Kidney (tissue), 14 donors: ENCODE data around the gene PARD6G. TPM values are rescaled to one million over a fixed set of nuclear protein-coding genes. Genes with fewer than 3 reads are reported as not detected.

Source experiments
- DNase-seq, 5 donors: peaks; one replicate each; pipeline ENCODE4 v3.0.0-alpha.2; 2013 to 2020
- FAIRE-seq: peaks from 2 replicates; lab custom pipeline; 2012; peaks lifted over from hg19 to GRCh38; lab: Jason Lieb, UNC
- H3K27ac ChIP-seq, 2 donors: one replicate each; pipeline ENCODE4 v1.7.0; 2013; ENCODE audit warnings: low read depth in 2 of 2, low read length in 2 of 2, inconsistent platforms in 1 of 2
- H3K27me3 ChIP-seq: one replicate; pipeline ENCODE4 v1.7.1; 2013; ENCODE audit warnings: low read length, inconsistent platforms; ENCODE audit not compliant: control insufficient read depth, insufficient read depth
- H3K36me3 ChIP-seq, 3 donors: one replicate each; pipeline versions ENCODE4 v1.7.0 to v1.7.1; 2013; ENCODE audit warnings: low read length in 3 of 3, control low read depth in 1 of 3, inconsistent platforms in 1 of 3; ENCODE audit not compliant: insufficient read depth in 3 of 3, control insufficient read depth in 2 of 3
- H3K4me1 ChIP-seq, 3 donors: one replicate each; pipeline versions ENCODE4 v1.7.0 to v1.7.1; 2013; ENCODE audit warnings: low read length in 3 of 3, inconsistent platforms in 1 of 3, low read depth in 1 of 3; ENCODE audit not compliant: control insufficient read depth in 2 of 3, insufficient read depth in 2 of 3
- H3K4me3 ChIP-seq, 3 donors: one replicate each; pipeline versions ENCODE4 v1.7.0 to v1.8.1; 2013; ENCODE audit warnings: low read length in 3 of 3, control low read depth in 1 of 3, inconsistent platforms in 1 of 3
- H3K9ac ChIP-seq, 3 donors: one replicate each; pipeline versions ENCODE4 v1.7.0 to v1.7.1; 2013; ENCODE audit warnings: low read length in 3 of 3, control low read depth in 1 of 3, inconsistent platforms in 1 of 3
- H3K9me3 ChIP-seq, 3 donors: one replicate each; pipeline versions ENCODE4 v1.7.0 to v1.7.1; 2013; ENCODE audit warnings: low read length in 3 of 3, control low read depth in 1 of 3, inconsistent platforms in 1 of 3; ENCODE audit not compliant: control insufficient read depth in 2 of 3, insufficient read depth in 1 of 3
- intact Hi-C: fragments of 100-400 bp; cut with DNase I; formaldehyde crosslinking; loops from one replicate; pipeline ENCODE4 v1.11.1; 2022
- polyA plus RNA-seq: library from polyadenylated mRNA; stranded (reverse); fragments of 350-450 nt; fragmentation: Illumina TruSeq; extraction: RNeasy Lipid Tissue Mini Kit (QIAGEN cat#74804); gene quantifications from one replicate; pipeline ENCODE4 v1.2.3, GENCODE V29; 2014; ENCODE audit warnings: low read depth, low replicate concordance; ENCODE audit not compliant: insufficient read depth
- total RNA-seq: library from RNA; stranded (reverse); fragmentation: NEBNext Ultra II Directional; extraction: Animal tissue kit (Norgen Biotek cat#: 25700); gene quantifications from one replicate; pipeline ENCODE4 v1.2.1, GENCODE V29; 2021
- TF ChIP-seq, protein P1 (sequence below): IDR thresholded peaks from 3 replicates; pipeline ENCODE4 v1.5.1; 2012; ENCODE audit warnings: mild to moderate bottlenecking, moderate library complexity, borderline replicate concordance; ENCODE audit not compliant: insufficient read depth; ENCODE audit errors: extremely low read depth
- donor health status: control.
- donor health status: control.
- donor health status: control.
- donor health status: control.
- donor health status: control.
- donor health status: DM: yes; HTN: yes; CAD: no.
- donor health status: Normal renal cell carcinoma (clear cell type).

Gene PARD6G
- total and polyA plus RNA-seq, 2 donors from 2014 or later = 1.9 to 10.7 TPM

DNA sequence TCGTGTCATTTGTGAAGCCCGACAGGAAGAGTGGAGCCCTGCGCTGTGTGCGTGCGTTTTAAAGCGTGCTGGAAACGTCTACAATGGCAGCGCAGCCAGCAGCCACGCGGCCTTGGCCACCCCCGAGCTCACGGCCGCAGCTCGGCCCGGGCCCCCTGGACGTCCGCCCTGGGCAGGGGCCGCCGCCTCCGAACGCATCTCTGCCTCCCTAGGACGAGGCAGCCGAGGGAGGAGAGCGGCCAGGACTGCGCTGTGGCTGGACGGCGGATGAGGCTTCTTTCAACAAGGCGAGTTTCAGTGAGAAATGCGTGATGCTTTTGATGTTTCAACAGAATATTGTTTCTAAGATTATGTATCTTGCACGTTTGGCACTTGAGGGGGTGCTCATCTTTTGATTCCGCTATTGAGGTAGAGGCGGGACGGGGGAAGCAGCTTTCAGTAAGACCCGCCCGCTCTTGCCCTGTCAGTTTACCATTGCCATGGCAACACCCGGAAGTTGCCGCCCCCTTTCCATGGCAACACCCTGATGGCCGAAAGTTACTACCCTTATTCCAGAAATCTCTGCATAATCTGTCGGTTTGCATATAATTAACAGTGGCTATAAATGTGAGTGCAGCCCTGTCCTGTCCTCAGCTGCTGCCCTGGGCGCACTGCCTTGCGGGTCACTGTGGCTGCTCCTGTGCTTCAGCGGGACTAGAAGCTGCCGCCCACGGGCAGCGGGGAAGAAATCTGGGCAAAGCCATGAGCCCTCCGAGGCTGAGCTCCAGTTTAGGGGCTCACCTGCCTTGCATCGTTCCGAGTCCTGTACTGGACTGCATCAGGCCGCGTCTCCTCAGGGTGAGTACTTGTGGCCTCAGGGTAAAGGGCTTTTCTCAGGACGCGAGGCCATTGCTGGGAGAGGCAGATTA lies 99.6 kb downstream of the PARD6G start:
- FAIRE-seq = peak; percentile 70
- intact Hi-C loops = no loop called here
- Histone ChIP-seq H3K36me3 (peaks cover 0 to 2% (median 0%) of the 10 kb centered on the region in 3 donors), H3K4me3 (peak overlapping the region; percentile 81 to 90 (median 88)), H3K27me3 (no peaks in the 10 kb centered on the region), H3K9me3 (no peaks in the 10 kb centered on the region), H3K27ac (peak overlapping the region; percentile 51 to 61), H3K4me1 (no peaks in the 10 kb centered on the region), H3K9ac (peak overlapping the region; percentile 66 to 81 (median 76))
- TF ChIP-seq, protein P1, sequence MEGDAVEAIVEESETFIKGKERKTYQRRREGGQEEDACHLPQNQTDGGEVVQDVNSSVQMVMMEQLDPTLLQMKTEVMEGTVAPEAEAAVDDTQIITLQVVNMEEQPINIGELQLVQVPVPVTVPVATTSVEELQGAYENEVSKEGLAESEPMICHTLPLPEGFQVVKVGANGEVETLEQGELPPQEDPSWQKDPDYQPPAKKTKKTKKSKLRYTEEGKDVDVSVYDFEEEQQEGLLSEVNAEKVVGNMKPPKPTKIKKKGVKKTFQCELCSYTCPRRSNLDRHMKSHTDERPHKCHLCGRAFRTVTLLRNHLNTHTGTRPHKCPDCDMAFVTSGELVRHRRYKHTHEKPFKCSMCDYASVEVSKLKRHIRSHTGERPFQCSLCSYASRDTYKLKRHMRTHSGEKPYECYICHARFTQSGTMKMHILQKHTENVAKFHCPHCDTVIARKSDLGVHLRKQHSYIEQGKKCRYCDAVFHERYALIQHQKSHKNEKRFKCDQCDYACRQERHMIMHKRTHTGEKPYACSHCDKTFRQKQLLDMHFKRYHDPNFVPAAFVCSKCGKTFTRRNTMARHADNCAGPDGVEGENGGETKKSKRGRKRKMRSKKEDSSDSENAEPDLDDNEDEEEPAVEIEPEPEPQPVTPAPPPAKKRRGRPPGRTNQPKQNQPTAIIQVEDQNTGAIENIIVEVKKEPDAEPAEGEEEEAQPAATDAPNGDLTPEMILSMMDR = no peak
- DNase-seq = peak; percentile 91 to 95 (median 94)

DNA sequence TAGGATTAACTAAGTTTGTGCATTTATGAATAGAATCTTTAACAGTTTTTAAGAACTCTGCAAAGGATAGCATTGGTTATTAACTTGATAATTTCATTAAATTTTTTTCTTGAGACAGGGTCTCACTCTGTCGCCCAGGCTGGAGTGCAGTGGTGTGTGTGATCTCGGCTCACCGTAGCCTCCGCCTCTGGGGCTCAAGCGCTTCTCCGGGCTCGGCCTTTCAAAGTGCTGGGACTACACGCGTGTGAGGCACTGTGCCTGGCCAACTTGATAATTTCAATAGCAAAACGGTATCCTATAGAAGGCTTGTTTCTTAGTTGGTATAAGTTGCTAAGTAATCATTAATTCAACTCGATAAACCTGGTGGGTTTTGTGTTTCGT lies 100.3 kb downstream of the PARD6G start:
- intact Hi-C loops = no loop called here
- peak in 2 of 5 donors; percentile 35 to 44 for DNase-seq
- Histone ChIP-seq H3K9ac (peak overlapping the region in 2 of 3 donors; percentile 28 to 76), H3K4me3 (peak overlapping the region; percentile 81 to 90 (median 88)), H3K27me3 (no peaks in the 10 kb centered on the region), H3K4me1 (no peaks in the 10 kb centered on the region), H3K27ac (no peak overlapping the region), H3K36me3 (peaks cover 0 to 2% (median 0%) of the 10 kb centered on the region in 3 donors), H3K9me3 (no peaks in the 10 kb centered on the region)
- no peak for FAIRE-seq
- TF ChIP-seq, protein P1 = no peak

DNA sequence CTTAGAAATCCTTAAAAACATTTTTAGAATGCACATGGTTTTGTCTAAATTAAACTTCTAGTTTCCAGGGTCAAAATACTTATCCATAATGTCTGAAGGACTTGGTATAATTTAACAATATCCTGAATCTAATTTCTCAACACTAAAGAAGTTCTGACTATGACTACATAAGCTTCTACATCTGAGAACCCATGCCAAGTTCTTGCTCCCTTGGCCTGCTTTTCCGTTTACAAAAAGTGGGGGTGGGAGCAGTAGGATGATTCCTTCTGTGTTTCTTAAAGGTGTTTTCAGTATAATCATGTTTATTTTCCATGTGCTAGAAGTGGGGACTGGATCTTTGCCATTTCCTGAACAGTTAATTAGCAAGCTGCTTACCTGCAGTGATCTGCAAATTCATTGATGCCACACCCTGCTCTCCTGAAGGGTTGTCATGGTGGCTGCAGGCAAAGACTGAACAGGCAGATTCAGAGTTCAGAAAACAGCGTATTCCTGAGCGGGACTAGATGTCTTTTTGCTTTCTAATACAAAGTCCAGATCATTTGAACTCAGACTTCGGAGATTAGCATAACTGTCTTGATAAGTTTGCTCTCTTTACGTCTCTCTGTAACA lies 102.0 kb downstream of the PARD6G start:
- no peak overlapping the region for H3K9ac ChIP-seq
- intact Hi-C loops = no loop called here
- H3K9me3 ChIP-seq = no peaks in the 10 kb centered on the region
- H3K36me3 ChIP-seq = peaks cover 0 to 3% (median 2%) of the 10 kb centered on the region in 3 donors
- no peaks in the 10 kb centered on the region for H3K4me1 ChIP-seq
- no peak overlapping the region for H3K27ac ChIP-seq
- TF ChIP-seq, protein P1 = no peak
- H3K4me3 ChIP-seq = no peak overlapping the region
- DNase-seq (no peak), FAIRE-seq (no peak)
- no peaks in the 10 kb centered on the region for H3K27me3 ChIP-seq
